CD14-positive monocyte (primary cell): Measurements from ENCODE around the gene CEP55. TPM values are rescaled to one million over a fixed set of nuclear protein-coding genes. Genes with fewer than 3 reads are reported as not detected.

Experiments used
- DNase-seq, 3 donors: peaks; one replicate each; pipeline ENCODE4 v3.0.0-alpha.2; 2011 to 2022
- H2AFZ ChIP-seq: 2 replicates; pipeline ENCODE4 v1.6.0; 2012; ENCODE audit warnings: mild to moderate bottlenecking, low read depth, low read length, inconsistent platforms; ENCODE audit not compliant: insufficient read depth, poor library complexity, severe bottlenecking
- H3K27ac ChIP-seq, 2 donors: 1 replicate in 1 of 2; 2 replicates in 1 of 2; pipeline ENCODE4 v1.5.1; 2012 to 2013; ENCODE audit warnings: low read length in 2 of 2, control low read depth in 1 of 2, inconsistent platforms in 1 of 2, low read depth in 1 of 2, mild to moderate bottlenecking in 1 of 2
- H3K27me3 ChIP-seq, 2 donors: one replicate each; pipeline versions ENCODE4 v1.6.0 to v1.6.1; 2011 to 2013; ENCODE audit warnings: low read length in 2 of 2; ENCODE audit not compliant: control insufficient read depth in 2 of 2, insufficient read depth in 2 of 2
- H3K36me3 ChIP-seq, 2 donors: replicated peaks in 1 of 2; 1 replicate in 1 of 2; 2 replicates in 1 of 2; pipeline versions ENCODE4 v1.5.1 to v1.6.1; 2012 to 2013; ENCODE audit warnings: low read length in 2 of 2, control low read depth in 1 of 2, inconsistent platforms in 1 of 2, mild to moderate bottlenecking in 1 of 2; ENCODE audit not compliant: insufficient read depth in 2 of 2, control insufficient read depth in 1 of 2
- H3K4me1 ChIP-seq, 2 donors: 1 replicate in 1 of 2; 2 replicates in 1 of 2; pipeline versions ENCODE4 v1.5.1 to v1.6.1; 2012 to 2013; ENCODE audit warnings: low read length in 2 of 2, control low read depth in 1 of 2, inconsistent platforms in 1 of 2, mild to moderate bottlenecking in 1 of 2, moderate library complexity in 1 of 2; ENCODE audit not compliant: insufficient read depth in 2 of 2, control insufficient read depth in 1 of 2
- H3K4me2 ChIP-seq: replicated peaks from 2 replicates; pipeline ENCODE3; 2012; ENCODE audit warnings: low read length, moderate library complexity, mild to moderate bottlenecking; ENCODE audit not compliant: poor library complexity, severe bottlenecking; ENCODE audit errors: extremely low read depth
- H3K4me3 ChIP-seq, 3 experiments: fragments of 200-600 bp in 1 of 3; sonication (generic) in 1 of 3; replicated peaks in 1 of 3; 1 replicate in 2 of 3; 2 replicates in 1 of 3; pipeline ENCODE4 v1.5.1; 2011 to 2013; ENCODE audit warnings: low read length in 3 of 3, mild to moderate bottlenecking in 3 of 3, control low read depth in 2 of 3, low read depth in 2 of 3, inconsistent platforms in 1 of 3, moderate library complexity in 1 of 3
- H3K79me2 ChIP-seq: 2 replicates; pipeline ENCODE4 v1.6.0; 2012; ENCODE audit warnings: mild to moderate bottlenecking, control low read depth, inconsistent platforms, low read length, moderate library complexity; ENCODE audit not compliant: insufficient read depth
- H3K9ac ChIP-seq: 2 replicates; pipeline ENCODE4 v1.6.0; 2017; ENCODE audit warnings: low read length, mild to moderate bottlenecking; ENCODE audit not compliant: insufficient read depth, poor library complexity, severe bottlenecking
- H3K9me3 ChIP-seq, 2 donors: replicated peaks in 1 of 2; 1 replicate in 1 of 2; 2 replicates in 1 of 2; pipeline versions ENCODE4 v1.5.1 to v1.6.1; 2012 to 2013; ENCODE audit warnings: low read length in 2 of 2, control low read depth in 1 of 2; ENCODE audit not compliant: control insufficient read depth in 1 of 2, insufficient read depth in 1 of 2
- H4K20me1 ChIP-seq: 2 replicates; pipeline ENCODE4 v1.6.0; 2012; ENCODE audit warnings: mild to moderate bottlenecking, low read length, control low read depth, moderate library complexity; ENCODE audit not compliant: insufficient read depth
- H3K27ac Mint-ChIP-seq, 7 donors: one replicate each; pipeline ENCODE4 v1.8.0; 2020; ENCODE audit warnings: mild to moderate bottlenecking in 7 of 7, mixed read lengths in 7 of 7, moderate library complexity in 6 of 7, inconsistent platforms in 2 of 7
- H3K27me3 Mint-ChIP-seq, 3 donors: one replicate each; pipeline ENCODE4 v1.8.0; 2021 to 2022; ENCODE audit warnings: low read depth in 3 of 3, mild to moderate bottlenecking in 3 of 3, mixed read lengths in 3 of 3, moderate library complexity in 3 of 3, inconsistent platforms in 1 of 3
- H3K36me3 Mint-ChIP-seq, 2 donors: one replicate each; pipeline ENCODE4 v1.8.0; 2020; ENCODE audit warnings: mixed read lengths in 2 of 2, inconsistent platforms in 1 of 2, mild to moderate bottlenecking in 1 of 2
- H3K4me1 Mint-ChIP-seq: one replicate; pipeline ENCODE4 v1.8.0; 2020; ENCODE audit warnings: mild to moderate bottlenecking, mixed read lengths
- H3K4me3 Mint-ChIP-seq, 2 donors: one replicate each; pipeline ENCODE4 v1.8.0; 2020; ENCODE audit warnings: mild to moderate bottlenecking in 2 of 2, mixed read lengths in 2 of 2, moderate library complexity in 1 of 2
- H3K9me3 Mint-ChIP-seq, 7 donors: one replicate each; pipeline ENCODE4 v1.8.0; 2020 to 2022; ENCODE audit warnings: mixed read lengths in 7 of 7, mild to moderate bottlenecking in 6 of 7, moderate library complexity in 6 of 7, inconsistent platforms in 2 of 7
- CTCF ChIP-seq: fragments of 200-600 bp; IDR thresholded peaks from one replicate; pipeline ENCODE4 v1.8.0; 2022; ENCODE audit warnings: antibody characterized with exemption, mild to moderate bottlenecking
- WGBS: methylation state at CpG from one replicate; pipeline ENCODE4 v1.1.5; 2013; ENCODE audit warnings: missing lambda C conversion rate; ENCODE audit not compliant: insufficient coverage; 5-methylcytosine and 5-hydroxymethylcytosine counted together
- intact Hi-C, 2 donors: fragments of 100-400 bp; cut with micrococcal nuclease; formaldehyde crosslinking; loops; one replicate each; pipeline versions ENCODE4 v1.15.0 to v1.15.1; 2023
- polyA plus RNA-seq, 3 donors: library from polyadenylated mRNA; depleted of rRNA in 1 of 3; unstranded in 2 of 3; stranded (reverse) in 1 of 3; fragments of 300-500 nt in 2 of 3; fragments of >200 nt in 1 of 3; fragmentation: Illumina TruSeq in 2 of 3; gene quantifications; 1 replicate in 2 of 3; 2 replicates in 1 of 3; pipeline ENCODE4 v1.2.3, GENCODE V29; 2012 to 2021

Gene CEP55
- polyA plus RNA-seq, 3 donors = 0.05 to 0.26 TPM; not detected in 1

GRCh38 chr10:93454736-93455135 is 41.7 kb upstream of the CEP55 start:
- H3K4me3 Mint-ChIP-seq = no peak overlapping the region
- peaks cover 6 to 10% of the 10 kb centered on the region in 2 donors for H3K4me1 ChIP-seq
- peaks cover 14% of the 10 kb centered on the region for H3K79me2 ChIP-seq
- no peaks in the 10 kb centered on the region for H3K9me3 Mint-ChIP-seq
- H2AFZ ChIP-seq = no peak overlapping the region
- H3K4me3 ChIP-seq = no peak overlapping the region
- intact Hi-C loops = no loop called here
- H3K27me3 Mint-ChIP-seq = peaks cover 0 to 4% (median 0%) of the 10 kb centered on the region in 3 donors
- no peak for DNase-seq
- H3K27me3 ChIP-seq = no peaks in the 10 kb centered on the region
- TF ChIP-seq CTCF = no peak
- H3K36me3 ChIP-seq = peaks cover 40 to 70% of the 10 kb centered on the region in 2 donors
- H3K9ac ChIP-seq = no peak overlapping the region
- no peak overlapping the region for H3K4me2 ChIP-seq
- WGBS = no CpG with 5 or more reads among the region's 7 CpGs
- peaks cover 11% of the 10 kb centered on the region for H4K20me1 ChIP-seq
- no peak overlapping the region for H3K27ac ChIP-seq
- peak overlapping the region in 1 of 7 donors; percentile 42 for H3K27ac Mint-ChIP-seq
- peaks cover 66 to 77% of the 10 kb centered on the region in 2 donors for H3K36me3 Mint-ChIP-seq
- peaks cover 10% of the 10 kb centered on the region for H3K4me1 Mint-ChIP-seq
- no peaks in the 10 kb centered on the region for H3K9me3 ChIP-seq

- Histone ChIP-seq H3K27me3 (no peaks in the 10 kb centered on the region), H3K4me3 (no peak overlapping the region), H3K79me2 (peaks cover 29% of the 10 kb centered on the region), H3K9me3 (no peaks in the 10 kb centered on the region), H2AFZ (no peak overlapping the region), H3K4me1 (peaks cover 8 to 14% of the 10 kb centered on the region in 2 donors), H3K27ac (no peak overlapping the region), H4K20me1 (peaks cover 16% of the 10 kb centered on the region), H3K9ac (no peak overlapping the region), H3K4me2 (no peak overlapping the region), H3K36me3 (peaks cover 35 to 64% of the 10 kb centered on the region in 2 donors)
- Mint-ChIP-seq H3K27ac (peak overlapping the region in 1 of 7 donors; percentile 7), H3K4me1 (peaks cover 19% of the 10 kb centered on the region), H3K4me3 (no peak overlapping the region), H3K36me3 (peaks cover 65 to 78% of the 10 kb centered on the region in 2 donors), H3K9me3 (no peaks in the 10 kb centered on the region), H3K27me3 (peaks cover 0 to 4% (median 0%) of the 10 kb centered on the region in 3 donors)
- TF ChIP-seq CTCF = no peak
- intact Hi-C loops = no loop called here
- no peak for DNase-seq
- WGBS = 100% methylated on average over 2 of the region's 7 CpGs
Observed at GRCh38 chr10:93456480-93456879, 39.9 kb upstream of the CEP55 start.
